Daoy (cell line): ENCODE data around the gene WASHC3. TPM values are rescaled to one million over a fixed set of nuclear protein-coding genes. Genes with fewer than 3 reads are reported as not detected.
"Not testable (repeated sequence)": the region's sequence is repeated elsewhere in the genome, so short reads cannot be mapped to it uniquely, and the experiment has no call there.

Experiments
- DNase-seq: peaks from one replicate; pipeline ENCODE4 v3.0.0-alpha.2; 2015; ENCODE audit warnings: low read depth
- total RNA-seq: library from RNA; depleted of rRNA; stranded (reverse); fragments of >200 nt; shearing (Covaris generic); gene quantifications from 2 replicates; pipeline ENCODE4 v1.2.3, GENCODE V29; 2014; rRNA removed

WASHC3 gene
- total RNA-seq = 32.1 and 43.1 TPM in 2 replicates

- peak; percentile 94 for DNase-seq
Measured at GRCh38 chr12:102061560-102062418, at the start of gene WASHC3. Gene WASHC3, minus strand, starts transcription at chr12:102061991. Its CDS starts 29 bp downstream, at chr12:102061962.

- no peak for DNase-seq
Measured at GRCh38 chr12:102110782-102111181, 49.0 kb upstream of the WASHC3 start.

GRCh38 chr12:102107970-102108369, 46.2 kb upstream of the WASHC3 start:
- DNase-seq = peak; percentile 10

- DNase-seq = no peak
Measured at GRCh38 chr12:102106905-102107304, 45.1 kb upstream of the WASHC3 start.

GRCh38 chr12:102096855-102097254, 35.1 kb upstream of the WASHC3 start:
- no peak for DNase-seq

GRCh38 chr12:102095677-102096263, 34.0 kb upstream of the WASHC3 start:
- no peak for DNase-seq

- DNase-seq = no peak
Measured at GRCh38 chr12:102093319-102093718, 31.5 kb upstream of the WASHC3 start.

- not testable (repeated sequence) for DNase-seq
Measured at GRCh38 chr12:102089228-102089835, 27.5 kb upstream of the WASHC3 start.

- no peak for DNase-seq
Measured at GRCh38 chr12:102080842-102081241, 19.1 kb upstream of the WASHC3 start.

- not testable (repeated sequence) for DNase-seq
Measured at GRCh38 chr12:102072092-102072491, 10.3 kb upstream of the WASHC3 start.

- DNase-seq = no peak
Measured at GRCh38 chr12:102069707-102070106, 7.9 kb upstream of the WASHC3 start.

GRCh38 chr12:102067574-102068258, 5.9 kb upstream of the WASHC3 start:
- DNase-seq = peak; percentile 35

GRCh38 chr12:102064476-102064875, 2.7 kb upstream of the WASHC3 start:
- no peak for DNase-seq

GRCh38 chr12:102063069-102063468, 1.3 kb upstream of the WASHC3 start:
- no peak for DNase-seq

GRCh38 chr12:102062419-102062806, 622 bp upstream of the WASHC3 start:
- DNase-seq = no peak

GRCh38 chr12:102061096-102061559, 663 bp downstream of the WASHC3 start:
- no peak for DNase-seq

- no peak for DNase-seq
Measured at GRCh38 chr12:102059343-102059742, 2.4 kb downstream of the WASHC3 start.

GRCh38 chr12:102054345-102054744, 7.4 kb downstream of the WASHC3 start:
- no peak for DNase-seq

GRCh38 chr12:102053062-102053349, 8.8 kb downstream of the WASHC3 start:
- DNase-seq = no peak

GRCh38 chr12:102052192-102053061, 9.4 kb downstream of the WASHC3 start:
- no peak for DNase-seq

GRCh38 chr12:102051431-102051965, 10.3 kb downstream of the WASHC3 start:
- DNase-seq = no peak
